Measurements from ENCODE around the gene SLC5A2. TPM values are rescaled to one million over a fixed set of nuclear protein-coding genes. Genes with fewer than 3 reads are reported as not detected.

SLC5A2 gene
- total and polyA plus RNA-seq, 2 of the 13 experiments (the other 11 are each of a cell fraction or from before 2014, with no cell fraction given), result 0.24 to 0.97 TPM

DNA sequence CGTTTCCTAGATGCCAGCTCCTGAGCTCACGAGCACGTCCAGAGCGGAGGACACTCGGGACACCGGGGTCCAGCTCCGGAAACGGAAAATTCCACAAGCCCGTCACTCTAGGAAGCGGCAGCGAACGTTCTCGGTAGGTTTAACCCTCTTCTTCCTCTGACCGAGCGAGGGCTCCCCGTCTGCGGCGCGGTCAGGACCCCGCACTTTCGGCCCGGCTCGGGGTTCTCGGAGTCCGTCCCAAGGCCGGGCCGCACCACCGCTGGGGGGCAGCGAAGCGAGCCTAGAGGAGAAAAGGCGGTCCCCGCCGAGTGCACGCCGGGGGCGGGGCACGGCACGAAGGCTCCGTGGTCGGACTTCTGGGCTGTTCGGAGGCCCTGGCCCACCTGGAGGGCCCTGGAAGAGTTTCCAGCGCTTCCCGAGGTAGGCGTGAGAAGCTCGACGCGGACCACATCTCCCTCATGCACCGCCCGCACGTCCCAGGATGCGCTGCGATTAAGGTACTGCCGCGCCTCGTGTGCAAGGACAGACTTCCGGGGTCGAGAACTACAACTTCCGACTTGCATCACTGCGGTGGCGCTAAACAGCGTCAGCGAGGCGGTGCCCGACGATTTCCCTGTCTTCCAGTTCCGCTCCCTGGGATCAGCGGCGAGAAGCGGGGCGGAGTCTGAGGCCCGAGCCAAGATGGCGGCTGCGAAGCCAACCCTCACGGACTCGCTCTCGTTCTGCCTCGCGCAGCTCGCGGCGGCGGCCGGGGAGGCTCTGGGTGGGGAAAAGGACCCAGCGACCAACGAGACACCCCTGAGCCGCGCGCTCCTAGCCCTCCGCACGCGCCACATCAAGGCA is 23.9 kb upstream of the SLC5A2 start, which contains the start of gene ARMC5 (continued):
- TF ChIP-seq, protein P1, sequence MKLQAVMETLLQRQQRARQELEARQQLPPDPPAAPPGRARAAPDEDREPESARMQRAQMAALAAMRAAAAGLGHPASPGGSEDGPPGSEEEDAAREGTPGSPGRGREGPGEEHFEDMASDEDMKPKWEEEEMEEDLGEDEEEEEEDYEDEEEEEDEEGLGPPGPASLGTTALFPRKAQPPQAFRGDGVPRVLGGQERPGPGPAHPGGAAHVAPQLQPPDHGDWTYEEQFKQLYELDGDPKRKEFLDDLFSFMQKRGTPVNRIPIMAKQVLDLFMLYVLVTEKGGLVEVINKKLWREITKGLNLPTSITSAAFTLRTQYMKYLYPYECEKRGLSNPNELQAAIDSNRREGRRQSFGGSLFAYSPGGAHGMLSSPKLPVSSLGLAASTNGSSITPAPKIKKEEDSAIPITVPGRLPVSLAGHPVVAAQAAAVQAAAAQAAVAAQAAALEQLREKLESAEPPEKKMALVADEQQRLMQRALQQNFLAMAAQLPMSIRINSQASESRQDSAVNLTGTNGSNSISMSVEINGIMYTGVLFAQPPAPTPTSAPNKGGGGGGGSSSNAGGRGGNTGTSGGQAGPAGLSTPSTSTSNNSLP (IDR thresholded peaks at IDR 0.05; ENCODE audit: low read depth, low read length), result no peak
- TF ChIP-seq, protein P2, sequence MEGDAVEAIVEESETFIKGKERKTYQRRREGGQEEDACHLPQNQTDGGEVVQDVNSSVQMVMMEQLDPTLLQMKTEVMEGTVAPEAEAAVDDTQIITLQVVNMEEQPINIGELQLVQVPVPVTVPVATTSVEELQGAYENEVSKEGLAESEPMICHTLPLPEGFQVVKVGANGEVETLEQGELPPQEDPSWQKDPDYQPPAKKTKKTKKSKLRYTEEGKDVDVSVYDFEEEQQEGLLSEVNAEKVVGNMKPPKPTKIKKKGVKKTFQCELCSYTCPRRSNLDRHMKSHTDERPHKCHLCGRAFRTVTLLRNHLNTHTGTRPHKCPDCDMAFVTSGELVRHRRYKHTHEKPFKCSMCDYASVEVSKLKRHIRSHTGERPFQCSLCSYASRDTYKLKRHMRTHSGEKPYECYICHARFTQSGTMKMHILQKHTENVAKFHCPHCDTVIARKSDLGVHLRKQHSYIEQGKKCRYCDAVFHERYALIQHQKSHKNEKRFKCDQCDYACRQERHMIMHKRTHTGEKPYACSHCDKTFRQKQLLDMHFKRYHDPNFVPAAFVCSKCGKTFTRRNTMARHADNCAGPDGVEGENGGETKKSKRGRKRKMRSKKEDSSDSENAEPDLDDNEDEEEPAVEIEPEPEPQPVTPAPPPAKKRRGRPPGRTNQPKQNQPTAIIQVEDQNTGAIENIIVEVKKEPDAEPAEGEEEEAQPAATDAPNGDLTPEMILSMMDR (CRISPR knock-in tag; IDR thresholded peaks at IDR 0.05), result peak; percentile 90
- peak; percentile 40; the same call in 1 of the 2 replicates for TF ChIP-seq ZNF256 (CRISPR knock-in tag; conservative IDR thresholded peaks at IDR 0.05)
- peak; percentile 88 for TF ChIP-seq BCL6 (CRISPR knock-in tag; IDR thresholded peaks at IDR 0.05)
- TF ChIP-seq ZNF782 (CRISPR knock-in tag; IDR thresholded peaks at IDR 0.05; ENCODE audit: borderline replicate concordance), result 0 out of 2 replicates have a peak, but pooled peaks have one; percentile 25
- TF ChIP-seq TP53 (CRISPR knock-in tag; conservative IDR thresholded peaks at IDR 0.05), result peak; percentile 71; the same call in 1 of the 2 replicates
- TF ChIP-seq, protein P3, sequence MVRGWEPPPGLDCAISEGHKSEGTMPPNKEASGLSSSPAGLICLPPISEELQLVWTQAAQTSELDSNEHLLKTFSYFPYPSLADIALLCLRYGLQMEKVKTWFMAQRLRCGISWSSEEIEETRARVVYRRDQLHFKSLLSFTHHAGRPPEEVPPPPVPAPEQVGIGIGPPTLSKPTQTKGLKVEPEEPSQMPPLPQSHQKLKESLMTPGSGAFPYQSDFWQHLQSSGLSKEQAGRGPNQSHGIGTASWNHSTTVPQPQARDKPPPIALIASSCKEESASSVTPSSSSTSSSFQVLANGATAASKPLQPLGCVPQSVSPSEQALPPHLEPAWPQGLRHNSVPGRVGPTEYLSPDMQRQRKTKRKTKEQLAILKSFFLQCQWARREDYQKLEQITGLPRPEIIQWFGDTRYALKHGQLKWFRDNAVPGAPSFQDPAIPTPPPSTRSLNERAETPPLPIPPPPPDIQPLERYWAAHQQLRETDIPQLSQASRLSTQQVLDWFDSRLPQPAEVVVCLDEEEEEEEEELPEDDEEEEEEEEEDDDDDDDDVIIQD (CRISPR knock-in tag; IDR thresholded peaks at IDR 0.05; ENCODE audit: low read depth), result no peak
- TF ChIP-seq SMAD9 (CRISPR knock-in tag; IDR thresholded peaks at IDR 0.05), result peak; percentile 98
- TF ChIP-seq, protein P4, sequence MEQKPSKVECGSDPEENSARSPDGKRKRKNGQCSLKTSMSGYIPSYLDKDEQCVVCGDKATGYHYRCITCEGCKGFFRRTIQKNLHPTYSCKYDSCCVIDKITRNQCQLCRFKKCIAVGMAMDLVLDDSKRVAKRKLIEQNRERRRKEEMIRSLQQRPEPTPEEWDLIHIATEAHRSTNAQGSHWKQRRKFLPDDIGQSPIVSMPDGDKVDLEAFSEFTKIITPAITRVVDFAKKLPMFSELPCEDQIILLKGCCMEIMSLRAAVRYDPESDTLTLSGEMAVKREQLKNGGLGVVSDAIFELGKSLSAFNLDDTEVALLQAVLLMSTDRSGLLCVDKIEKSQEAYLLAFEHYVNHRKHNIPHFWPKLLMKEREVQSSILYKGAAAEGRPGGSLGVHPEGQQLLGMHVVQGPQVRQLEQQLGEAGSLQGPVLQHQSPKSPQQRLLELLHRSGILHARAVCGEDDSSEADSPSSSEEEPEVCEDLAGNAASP (CRISPR knock-in tag; IDR thresholded peaks at IDR 0.05; ENCODE audit: borderline replicate concordance), result peak; percentile 73
- TF ChIP-seq, protein P5, sequence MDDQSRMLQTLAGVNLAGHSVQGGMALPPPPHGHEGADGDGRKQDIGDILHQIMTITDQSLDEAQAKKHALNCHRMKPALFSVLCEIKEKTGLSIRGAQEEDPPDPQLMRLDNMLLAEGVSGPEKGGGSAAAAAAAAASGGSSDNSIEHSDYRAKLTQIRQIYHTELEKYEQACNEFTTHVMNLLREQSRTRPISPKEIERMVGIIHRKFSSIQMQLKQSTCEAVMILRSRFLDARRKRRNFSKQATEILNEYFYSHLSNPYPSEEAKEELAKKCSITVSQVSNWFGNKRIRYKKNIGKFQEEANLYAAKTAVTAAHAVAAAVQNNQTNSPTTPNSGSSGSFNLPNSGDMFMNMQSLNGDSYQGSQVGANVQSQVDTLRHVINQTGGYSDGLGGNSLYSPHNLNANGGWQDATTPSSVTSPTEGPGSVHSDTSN (CRISPR knock-in tag; IDR thresholded peaks at IDR 0.05; ENCODE audit: borderline replicate concordance), result no peak
- no peak for TF ChIP-seq SETDB1 (CRISPR knock-in tag; IDR thresholded peaks at IDR 0.05; ENCODE audit: borderline replicate concordance)
- TF ChIP-seq KDM1A (CRISPR knock-in tag; IDR thresholded peaks at IDR 0.05), result no peak
- TF ChIP-seq, protein P6, sequence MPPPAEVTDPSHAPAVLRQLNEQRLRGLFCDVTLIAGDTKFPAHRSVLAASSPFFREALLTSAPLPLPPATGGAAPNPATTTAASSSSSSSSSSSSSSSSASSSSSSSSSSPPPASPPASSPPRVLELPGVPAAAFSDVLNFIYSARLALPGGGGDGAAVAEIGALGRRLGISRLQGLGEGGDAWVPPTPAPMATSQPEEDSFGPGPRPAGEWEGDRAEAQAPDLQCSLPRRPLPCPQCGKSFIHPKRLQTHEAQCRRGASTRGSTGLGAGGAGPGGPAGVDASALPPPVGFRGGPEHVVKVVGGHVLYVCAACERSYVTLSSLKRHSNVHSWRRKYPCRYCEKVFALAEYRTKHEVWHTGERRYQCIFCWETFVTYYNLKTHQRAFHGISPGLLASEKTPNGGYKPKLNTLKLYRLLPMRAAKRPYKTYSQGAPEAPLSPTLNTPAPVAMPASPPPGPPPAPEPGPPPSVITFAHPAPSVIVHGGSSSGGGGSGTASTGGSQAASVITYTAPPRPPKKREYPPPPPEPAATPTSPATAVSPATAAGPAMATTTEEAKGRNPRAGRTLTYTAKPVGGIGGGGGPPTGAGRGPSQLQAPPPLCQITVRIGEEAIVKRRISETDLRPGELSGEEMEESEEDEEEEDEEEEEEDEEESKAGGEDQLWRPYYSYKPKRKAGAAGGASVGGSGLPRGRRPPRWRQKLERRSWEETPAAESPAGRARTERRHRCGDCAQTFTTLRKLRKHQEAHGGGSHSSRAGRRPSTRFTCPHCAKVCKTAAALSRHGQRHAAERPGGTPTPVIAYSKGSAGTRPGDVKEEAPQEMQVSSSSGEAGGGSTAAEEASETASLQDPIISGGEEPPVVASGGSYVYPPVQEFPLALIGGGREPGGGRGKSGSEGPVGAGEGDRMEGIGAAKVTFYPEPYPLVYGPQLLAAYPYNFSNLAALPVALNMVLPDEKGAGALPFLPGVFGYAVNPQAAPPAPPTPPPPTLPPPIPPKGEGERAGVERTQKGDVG (CRISPR knock-in tag; IDR thresholded peaks at IDR 0.05; ENCODE audit: borderline replicate concordance), result peak; percentile 74
- peak; percentile 85 for TF ChIP-seq GABPA (IDR thresholded peaks at IDR 0.05; ENCODE audit: low read depth, low read length)
- TF ChIP-seq GABPA (CRISPR knock-in tag; IDR thresholded peaks at IDR 0.05; ENCODE audit: low read depth), result peak; percentile 95
- peak; percentile 87; the same call in 1 of the 2 replicates for TF ChIP-seq ZNF317 (CRISPR knock-in tag; IDR thresholded peaks at IDR 0.05)
